A673 (cell line): ENCODE measurements around the gene GTF3C1.

Source experiments
- CTCF ChIP-seq: fragments of 300-800, 200-600 bp; sonication (generic); conservative IDR thresholded peaks from 2 replicates; pipeline ENCODE4 v1.5.1; 2017; ENCODE audit warnings: low read depth, mild to moderate bottlenecking, antibody characterized with exemption, low read length, moderate library complexity, mixed read lengths
- EZH2 ChIP-seq: fragments of 200-600 bp; sonication (generic); IDR thresholded peaks from 2 replicates; pipeline ENCODE4 v1.6.1; 2017; ENCODE audit warnings: borderline replicate concordance, low read depth, mild to moderate bottlenecking, mixed read lengths, antibody characterized with exemption, low read length; ENCODE audit not compliant: poor library complexity, severe bottlenecking

- no peak for TF ChIP-seq CTCF
- no peak for TF ChIP-seq EZH2
Observed at GRCh38 chr16:27550582-27550920, 838 bp upstream of the GTF3C1 start.
